GM23248 (cell line): ENCODE results near the gene KCNQ2. TPM values are rescaled to one million over a fixed set of nuclear protein-coding genes. Genes with fewer than 3 reads are reported as not detected.

Experiments
- DNase-seq: peaks from one replicate; pipeline ENCODE4 v3.0.0-alpha.2; 2015
- H2AFZ ChIP-seq: fragments of 200-600 bp; sonication (generic); 2 replicates; pipeline ENCODE4 v1.6.1; 2016; ENCODE audit warnings: antibody characterized with exemption
- H3F3A ChIP-seq: fragments of 200-600 bp; sonication (generic); 2 replicates; pipeline ENCODE4 v1.6.1; 2016; ENCODE audit warnings: mild to moderate bottlenecking, antibody characterized with exemption, mixed run types; ENCODE audit not compliant: insufficient read depth
- H3K27ac ChIP-seq: fragments of 200-600 bp; sonication (generic); 2 replicates; pipeline ENCODE4 v1.5.1; 2016; ENCODE audit warnings: mild to moderate bottlenecking
- H3K27me3 ChIP-seq: fragments of 200-600 bp; sonication (generic); replicated peaks from 2 replicates; pipeline ENCODE4 v1.6.1; 2016; ENCODE audit warnings: mild to moderate bottlenecking; ENCODE audit not compliant: insufficient read depth
- H3K36me3 ChIP-seq: fragments of 200-600 bp; sonication (generic); 2 replicates; pipeline ENCODE4 v1.6.1; 2016; ENCODE audit warnings: low read depth, mild to moderate bottlenecking
- H3K4me1 ChIP-seq: fragments of 200-600 bp; sonication (generic); 2 replicates; pipeline ENCODE4 v1.6.1; 2016; ENCODE audit warnings: mild to moderate bottlenecking; ENCODE audit not compliant: insufficient read depth
- H3K4me2 ChIP-seq: fragments of 200-600 bp; sonication (generic); one replicate; pipeline ENCODE4 v1.6.1; 2016; ENCODE audit warnings: mild to moderate bottlenecking; ENCODE audit not compliant: unreplicated experiment
- H3K4me3 ChIP-seq: fragments of 200-600 bp; sonication (generic); 2 replicates; pipeline ENCODE4 v1.5.1; 2016; ENCODE audit warnings: mild to moderate bottlenecking
- H3K79me2 ChIP-seq: fragments of 200-600 bp; sonication (generic); 2 replicates; pipeline ENCODE4 v1.6.1; 2016; ENCODE audit warnings: mild to moderate bottlenecking; ENCODE audit not compliant: insufficient read depth
- H3K9ac ChIP-seq: fragments of 200-600 bp; sonication (generic); 2 replicates; pipeline ENCODE4 v1.6.1; 2016; ENCODE audit warnings: mild to moderate bottlenecking
- H3K9me2 ChIP-seq: fragments of 200-600 bp; sonication (generic); 2 replicates; pipeline ENCODE4 v1.6.1; 2016; ENCODE audit warnings: mixed run types, mild to moderate bottlenecking, moderate library complexity; ENCODE audit not compliant: insufficient read depth
- H3K9me3 ChIP-seq: fragments of 200-600 bp; sonication (generic); one replicate; pipeline ENCODE4 v1.6.1; 2017; ENCODE audit warnings: low read depth
- H4K20me1 ChIP-seq: fragments of 200-600 bp; sonication (generic); 2 replicates; pipeline ENCODE4 v1.6.0; 2016; ENCODE audit not compliant: insufficient read depth
- EZH2 ChIP-seq: fragments of 200-600 bp; sonication (generic); IDR thresholded peaks from 2 replicates; pipeline ENCODE4 v1.6.1; 2018; ENCODE audit warnings: antibody characterized with exemption, mild to moderate bottlenecking; ENCODE audit not compliant: insufficient read depth, poor library complexity, severe bottlenecking
- EZH2phosphoT487 ChIP-seq: fragments of 200-600 bp; sonication (generic); IDR thresholded peaks from 2 replicates; pipeline ENCODE4 v1.6.1; 2018; ENCODE audit warnings: antibody characterized with exemption, moderate library complexity, mild to moderate bottlenecking, low read depth; ENCODE audit not compliant: insufficient read depth
- WGBS, 2 experiments: methylation state at CpG; one replicate each; pipeline ENCODE4 v1.1.6; 2015 to 2017; ENCODE audit warnings: low lambda C conversion rate in 2 of 2, low coverage in 1 of 2; ENCODE audit errors: missing lambda C conversion rate in 2 of 2; 5-methylcytosine and 5-hydroxymethylcytosine counted together
- in situ Hi-C: fragments of 300-500 bp; cut with MboI; formaldehyde crosslinking; loops from 2 replicates; pipeline ENCODE4 v1.15.0; 2020
- polyA plus RNA-seq: library from polyadenylated mRNA; unstranded; fragments of >200 nt; fragmentation: Nextera tagmentation; extraction: Ambion mirVana; gene quantifications from 2 replicates; pipeline ENCODE4 v1.2.1, GENCODE V29; 2016
- total RNA-seq: library from RNA; depleted of rRNA; stranded (reverse); fragments of >200 nt; shearing (Covaris generic); gene quantifications from 2 replicates; pipeline ENCODE4 v1.2.3, GENCODE V29; 2014

The KCNQ2 gene
- total and polyA plus RNA-seq, 2 experiments from 2014 or later = 0.38 TPM; not detected in 1

- no peak for TF ChIP-seq EZH2
- TF ChIP-seq EZH2phosphoT487 = no peak
- Histone ChIP-seq H3K79me2 (no peaks in the 10 kb centered on the region), H3K4me1 (no peaks in the 10 kb centered on the region), H3K9me2 (no peaks in the 10 kb centered on the region), H3K27ac (no peak overlapping the region), H3F3A (no peaks in the 10 kb centered on the region), H3K9ac (no peak overlapping the region), H3K4me2 (no peak overlapping the region), H4K20me1 (no peaks in the 10 kb centered on the region), H3K36me3 (no peaks in the 10 kb centered on the region), H3K27me3 (peaks cover 50% of the 10 kb centered on the region), H3K4me3 (no peak overlapping the region), H3K9me3 (no peaks in the 10 kb centered on the region), H2AFZ (no peak overlapping the region)
- DNase-seq = no peak
- WGBS, 2 experiments = 62 to 67% methylated on average over 11 to 12 of the region's 12 CpGs
- in situ Hi-C loops = no loop called here
These were observed 8.2 kb downstream of the KCNQ2 start for GRCh38 chr20:63464289-63464635.

GRCh38 chr20:63463400-63464288 is 8.8 kb downstream of the KCNQ2 start:
- Histone ChIP-seq H3K9me2 (no peaks in the 10 kb centered on the region), H3K27ac (no peak overlapping the region), H3K4me1 (no peaks in the 10 kb centered on the region), H3K4me3 (no peak overlapping the region), H3K4me2 (no peak overlapping the region), H3K9me3 (no peaks in the 10 kb centered on the region), H3K27me3 (peaks cover 44% of the 10 kb centered on the region), H4K20me1 (no peaks in the 10 kb centered on the region), H2AFZ (no peak overlapping the region), H3F3A (no peaks in the 10 kb centered on the region), H3K79me2 (no peaks in the 10 kb centered on the region), H3K36me3 (no peaks in the 10 kb centered on the region), H3K9ac (no peak overlapping the region)
- in situ Hi-C loops = no loop called here
- 12 to 18% methylated on average over 22 of the region's 22 CpGs for WGBS, 2 experiments
- peak; percentile 35 for DNase-seq
- no peak for TF ChIP-seq EZH2phosphoT487

- no peaks in the 10 kb centered on the region for H3K9me3 ChIP-seq
- 0 to 17% methylated on average over 1 to 2 of the region's 2 CpGs for WGBS, 2 experiments
- no peak for DNase-seq
- H4K20me1 ChIP-seq = no peaks in the 10 kb centered on the region
- peaks cover 37% of the 10 kb centered on the region; the same call in 1 of the 2 replicates for H3K27me3 ChIP-seq
- no peak overlapping the region for H2AFZ ChIP-seq
- H3K9me2 ChIP-seq = no peaks in the 10 kb centered on the region
- no peaks in the 10 kb centered on the region for H3F3A ChIP-seq
- H3K4me1 ChIP-seq = no peaks in the 10 kb centered on the region
- no peak overlapping the region for H3K27ac ChIP-seq
- H3K4me3 ChIP-seq = no peak overlapping the region
- in situ Hi-C loops = no loop called here
- H3K4me2 ChIP-seq = no peak overlapping the region
- no peaks in the 10 kb centered on the region for H3K36me3 ChIP-seq
- H3K79me2 ChIP-seq = no peaks in the 10 kb centered on the region
- no peak overlapping the region for H3K9ac ChIP-seq
- TF ChIP-seq EZH2phosphoT487 (no peak), EZH2 (no peak)
These were observed 10.2 kb downstream of the KCNQ2 start for GRCh38 chr20:63462244-63462643.

DNA sequence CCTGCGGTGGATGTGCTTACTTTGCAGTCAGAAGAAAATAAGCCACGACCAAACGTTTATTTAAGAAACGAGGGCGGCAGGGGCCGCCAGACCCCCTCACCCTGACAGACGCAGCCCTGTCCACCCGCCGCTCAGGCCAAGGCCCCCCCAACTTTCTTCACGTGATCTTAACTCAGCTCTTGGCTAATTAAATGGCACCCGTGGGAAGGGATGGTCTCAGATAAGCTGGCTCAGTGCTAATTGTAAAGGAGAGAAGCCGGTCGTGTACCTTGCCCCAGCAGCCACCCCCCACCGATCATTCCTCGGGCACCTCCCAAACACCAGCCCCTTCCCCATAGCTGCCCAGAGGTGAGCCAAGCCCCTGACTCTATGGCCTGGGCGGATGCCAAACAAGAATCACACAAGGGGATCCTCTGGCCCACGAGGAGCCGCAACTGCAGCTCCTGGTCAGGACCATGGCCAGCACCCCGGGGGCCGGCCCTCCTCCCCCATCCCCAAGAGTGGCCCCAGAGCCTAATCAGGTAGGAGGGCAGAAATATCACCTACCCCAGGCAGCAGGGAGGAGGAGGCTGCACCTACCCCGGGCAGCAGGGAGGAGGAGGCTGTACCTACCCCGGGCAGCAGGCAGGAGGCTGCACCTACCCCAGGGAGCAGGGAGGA is 11.2 kb downstream of the KCNQ2 start:
- H3K4me2 ChIP-seq = no peak overlapping the region
- no peak overlapping the region for H3K9ac ChIP-seq
- H3K27ac ChIP-seq = no peak overlapping the region
- WGBS, 2 experiments = 33 to 35% methylated on average over 22 of the region's 22 CpGs
- no peaks in the 10 kb centered on the region for H3K9me3 ChIP-seq
- peak; percentile 29 for DNase-seq
- no peak overlapping the region for H2AFZ ChIP-seq
- TF ChIP-seq EZH2phosphoT487 = no peak
- no peak for TF ChIP-seq EZH2
- no peaks in the 10 kb centered on the region for H3K4me1 ChIP-seq
- no peaks in the 10 kb centered on the region for H3F3A ChIP-seq
- no peaks in the 10 kb centered on the region for H4K20me1 ChIP-seq
- H3K36me3 ChIP-seq = no peaks in the 10 kb centered on the region
- in situ Hi-C loops = no loop called here
- no peaks in the 10 kb centered on the region for H3K79me2 ChIP-seq
- no peak overlapping the region for H3K4me3 ChIP-seq
- peaks cover 41% of the 10 kb centered on the region for H3K27me3 ChIP-seq
- no peaks in the 10 kb centered on the region for H3K9me2 ChIP-seq
